Esophagus squamous epithelium (tissue), 4 donors: Measurements from ENCODE around the gene PLXNB1.

Experiments used
- CTCF ChIP-seq, 6 experiments: fragments of 450-650 bp in 4 of 6; fragments of 200-600 bp in 2 of 6; sonication (generic) in 2 of 6; IDR thresholded peaks; one replicate each; pipeline ENCODE4 v1.5.1; 2016 to 2019; ENCODE audit warnings: antibody characterized with exemption in 6 of 6, mild to moderate bottlenecking in 4 of 6, moderate library complexity in 4 of 6
- POLR2A ChIP-seq, 4 donors: fragments of 450-650 bp; IDR thresholded peaks; one replicate each; pipeline ENCODE4 v1.6.1; 2017; ENCODE audit warnings: antibody characterized with exemption in 4 of 4, mild to moderate bottlenecking in 4 of 4, moderate library complexity in 3 of 4

- TF ChIP-seq CTCF (IDR thresholded peaks at IDR 0.05) (no peak), POLR2A (IDR thresholded peaks at IDR 0.05) (no peak)
These were observed 18.8 kb downstream of the PLXNB1 start for GRCh38 chr3:48411041-48411588.
